COR-L47 (cell line): ENCODE measurements around the gene GREB1L.
"Not testable (repeated sequence)": the region's sequence is repeated elsewhere in the genome, so short reads cannot be mapped to it uniquely, and the experiment has no call there.

Source experiments
- DNase-seq: peaks from one replicate; lab custom pipeline; 2025; lab: John Stamatoyannopoulos, UW

The GREB1L gene

DNA sequence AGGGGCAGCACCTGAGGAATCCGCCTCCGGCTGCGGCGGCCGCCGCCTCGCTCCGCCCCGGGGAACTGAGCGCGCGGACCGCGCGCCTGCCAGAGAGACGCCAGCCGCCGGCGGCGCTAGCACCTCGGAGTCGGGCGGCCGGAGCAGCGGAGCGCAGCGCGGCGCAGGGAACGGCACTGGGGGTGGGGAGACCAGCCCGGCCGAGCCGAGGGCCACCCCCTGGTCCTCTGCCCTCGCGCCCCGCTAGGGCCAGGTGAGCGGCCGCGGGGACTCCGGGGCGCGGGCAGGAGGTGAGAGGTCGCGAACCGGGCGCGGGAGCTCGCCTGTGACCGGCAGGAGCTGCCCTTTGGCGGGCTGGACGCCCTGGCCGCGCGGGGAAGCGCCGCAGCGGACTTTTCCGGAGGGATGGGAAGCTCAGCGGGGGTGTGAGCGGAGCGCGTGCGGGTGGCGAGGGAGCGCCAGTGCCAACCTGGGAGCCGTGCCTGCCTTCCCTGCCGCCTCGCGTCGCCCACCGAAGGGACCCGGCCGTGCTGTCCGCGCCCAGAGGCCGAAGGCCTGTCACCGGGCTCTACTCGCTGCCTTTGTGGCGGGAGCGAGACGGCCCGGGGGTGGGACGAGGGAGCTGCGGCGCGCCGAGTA, at the start of gene GREB1L:
Gene GREB1L, plus strand, starts transcription at position 92 of the 639 bp plus-strand sequence. CDS start 141,287 bp downstream, outside the sequence.
- peak; percentile 92 for DNase-seq

DNA sequence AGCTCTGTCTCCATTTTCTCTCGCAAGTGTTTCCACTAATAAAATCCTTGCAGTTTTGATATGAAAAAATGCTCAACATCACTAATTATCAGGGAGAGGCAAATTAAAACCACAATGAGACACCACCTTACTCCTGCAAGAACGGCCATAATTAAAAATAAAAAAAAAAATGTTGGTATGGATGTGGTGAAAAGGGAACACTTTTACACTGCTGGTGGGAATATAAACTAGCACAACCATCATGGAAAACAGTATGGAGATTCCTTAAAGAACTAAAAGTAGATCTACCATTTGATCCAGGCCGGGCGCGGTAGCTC, 49.8 kb upstream of the GREB1L start:
- no peak for DNase-seq

DNA sequence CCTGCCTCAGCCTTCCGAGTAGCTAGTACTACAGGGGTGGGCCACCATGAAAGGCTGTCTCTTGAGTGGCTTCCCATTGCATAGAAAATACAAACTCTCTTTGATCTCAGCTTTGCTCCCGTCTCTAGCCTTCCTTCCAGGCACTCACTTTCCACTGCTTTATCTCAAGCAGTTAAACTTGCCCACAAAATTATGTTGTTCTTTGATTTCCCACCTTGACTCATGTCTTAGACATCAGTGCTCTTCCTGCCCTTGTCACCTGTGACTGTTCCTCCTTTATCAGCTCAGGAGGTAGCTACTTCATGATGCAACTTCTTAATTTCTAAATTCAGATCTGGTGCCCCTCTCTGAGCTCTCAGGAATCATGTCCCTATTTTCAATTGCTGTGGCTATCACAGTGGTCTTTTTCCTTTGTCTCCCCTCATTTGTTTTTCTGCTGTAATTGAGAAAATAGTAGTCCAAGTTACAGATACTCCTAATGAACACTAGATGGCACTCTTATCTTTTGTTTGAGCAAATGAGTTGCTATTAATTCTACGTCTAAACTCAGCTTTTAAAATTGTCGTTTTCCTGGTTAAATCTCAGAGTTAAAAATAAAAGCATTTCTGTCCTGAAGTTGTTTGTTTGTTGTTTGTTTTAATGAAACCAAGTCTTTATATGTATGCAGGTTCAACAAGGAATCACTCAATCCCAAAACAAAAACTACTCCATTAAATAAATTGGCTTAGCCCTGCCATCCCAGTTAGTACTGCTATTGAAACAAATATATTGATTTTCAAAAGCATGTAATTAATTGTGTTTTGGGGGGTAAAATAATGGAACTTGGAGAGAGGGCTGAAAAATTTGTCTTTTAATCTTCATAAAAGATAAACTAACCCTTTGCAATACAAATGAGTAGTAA, 46.9 kb upstream of the GREB1L start:
- DNase-seq = peak; percentile 51

DNA sequence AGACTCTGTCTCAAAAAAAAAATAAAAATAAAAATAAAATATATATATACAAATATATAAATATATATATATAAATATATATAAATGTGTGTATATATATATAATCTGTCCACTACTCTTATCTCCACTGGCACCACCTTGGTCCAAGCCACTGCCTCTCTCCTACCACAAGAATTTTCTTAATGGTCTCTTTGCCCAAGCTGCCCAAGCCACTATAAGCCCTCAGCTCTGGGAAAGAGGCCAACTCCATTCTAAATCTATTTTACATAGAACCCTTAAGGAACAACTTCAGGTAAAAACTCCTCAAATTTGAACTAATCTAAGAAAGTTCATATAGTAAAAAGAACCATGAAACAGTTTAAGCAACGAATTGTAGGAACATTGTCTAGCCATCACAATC, 45.6 kb upstream of the GREB1L start:
- no peak for DNase-seq

DNA sequence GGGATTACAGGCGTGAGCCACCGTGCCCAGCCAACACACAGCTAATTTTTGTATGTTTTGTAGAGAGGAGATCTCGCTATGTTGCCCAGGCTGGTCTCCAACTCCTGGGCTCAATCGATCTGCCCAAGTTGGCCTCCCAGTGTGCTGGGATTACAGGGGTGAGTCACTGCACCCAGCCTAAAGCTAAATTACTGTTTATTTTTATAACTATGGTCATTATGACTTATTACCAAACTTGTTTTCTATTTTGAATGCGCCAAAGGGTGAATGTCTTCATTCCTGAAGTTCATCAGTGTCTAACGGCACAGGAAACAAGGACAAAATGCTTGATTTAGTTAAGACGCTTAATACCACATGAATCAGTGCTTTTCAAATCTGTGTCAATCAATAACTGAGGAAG, 38.9 kb upstream of the GREB1L start:
- no peak for DNase-seq

DNA sequence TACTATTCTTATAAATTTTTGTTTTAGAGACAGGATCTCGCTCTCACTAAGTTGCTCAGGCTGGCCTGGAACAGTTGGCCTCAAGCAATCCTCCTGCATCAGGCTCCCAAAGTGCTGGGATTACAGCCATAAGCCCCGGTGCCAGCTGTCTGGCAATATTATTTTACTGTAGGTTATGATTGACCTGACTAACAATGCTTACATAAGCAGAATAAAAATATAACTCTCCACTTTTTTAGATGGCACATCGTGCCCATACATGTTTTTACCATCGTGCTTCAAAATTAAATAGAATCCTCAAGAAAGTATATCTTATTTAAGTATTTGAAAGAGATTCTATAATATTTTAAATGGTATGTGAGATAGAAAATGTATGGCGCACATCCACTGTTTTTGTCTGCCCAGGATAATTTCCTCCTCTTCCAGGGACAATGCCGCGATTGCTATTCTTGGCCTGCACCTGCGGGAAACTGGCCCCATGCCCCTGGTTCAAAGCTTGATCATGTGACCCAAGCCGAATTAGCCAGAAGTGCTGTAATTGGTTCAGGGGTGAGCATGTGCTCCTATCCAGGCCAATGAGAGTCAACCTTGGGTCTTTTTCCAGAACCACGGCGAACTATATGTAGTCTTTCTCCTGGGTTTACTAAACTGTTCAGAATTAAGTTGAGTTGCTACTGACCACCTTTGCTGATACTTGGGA, 38.3 kb upstream of the GREB1L start:
- DNase-seq = no peak

DNA sequence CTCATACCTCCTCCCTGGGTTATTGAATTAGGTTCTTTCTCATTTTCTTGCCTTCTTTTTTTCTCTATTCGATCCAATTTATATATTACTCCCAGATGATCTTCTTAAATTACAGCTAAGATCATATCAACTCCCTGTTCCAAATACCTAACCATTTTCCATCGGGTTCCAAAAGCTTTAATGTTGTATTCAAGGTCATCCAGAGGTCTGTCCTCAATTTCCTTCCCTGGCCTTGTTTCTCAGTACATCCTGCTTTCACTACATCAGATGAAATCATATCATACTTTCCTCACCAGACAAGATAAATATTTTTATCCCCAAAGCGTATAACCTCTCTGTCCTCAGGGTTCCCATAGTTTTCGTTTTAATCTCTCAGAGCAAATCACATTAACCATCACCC, 36.3 kb upstream of the GREB1L start:
- DNase-seq = no peak

DNA sequence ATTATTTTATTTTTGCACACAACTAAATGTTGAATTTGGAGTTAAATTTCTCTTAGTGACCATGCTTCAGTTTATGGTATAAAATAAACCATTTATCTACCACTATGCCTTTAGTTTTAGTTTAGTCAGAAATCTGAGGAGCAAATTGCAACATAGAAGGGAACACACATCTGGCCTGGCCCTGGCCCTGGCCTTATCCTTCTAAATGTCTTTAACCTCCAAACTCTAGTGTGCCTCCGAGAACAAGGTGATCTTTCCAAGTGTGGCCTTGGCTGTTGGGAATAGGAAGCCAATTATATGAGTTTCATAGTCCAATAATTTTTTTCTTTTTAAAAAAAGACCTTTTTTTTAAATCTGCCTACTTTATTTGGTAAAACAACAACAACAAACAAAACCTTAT, 31.8 kb upstream of the GREB1L start:
- DNase-seq = no peak

DNA sequence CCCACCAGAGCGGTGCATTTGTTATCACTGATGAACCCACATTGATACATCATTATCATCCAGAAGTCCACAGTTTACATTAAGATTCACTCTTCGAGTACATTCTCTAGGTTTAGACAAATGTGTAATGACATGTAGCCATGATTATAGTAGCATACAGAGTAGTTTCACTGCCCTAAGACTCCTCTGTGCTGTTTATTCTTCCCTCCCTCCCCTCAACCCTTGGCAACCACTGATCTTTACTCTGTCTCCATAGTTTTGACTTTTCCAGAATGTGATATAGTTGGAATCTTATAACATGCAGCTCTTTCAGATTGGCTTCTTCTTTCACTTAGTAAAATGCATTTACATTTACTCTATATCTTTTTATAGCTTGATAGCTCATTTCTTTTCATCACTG, 31.2 kb upstream of the GREB1L start:
- no peak for DNase-seq

DNA sequence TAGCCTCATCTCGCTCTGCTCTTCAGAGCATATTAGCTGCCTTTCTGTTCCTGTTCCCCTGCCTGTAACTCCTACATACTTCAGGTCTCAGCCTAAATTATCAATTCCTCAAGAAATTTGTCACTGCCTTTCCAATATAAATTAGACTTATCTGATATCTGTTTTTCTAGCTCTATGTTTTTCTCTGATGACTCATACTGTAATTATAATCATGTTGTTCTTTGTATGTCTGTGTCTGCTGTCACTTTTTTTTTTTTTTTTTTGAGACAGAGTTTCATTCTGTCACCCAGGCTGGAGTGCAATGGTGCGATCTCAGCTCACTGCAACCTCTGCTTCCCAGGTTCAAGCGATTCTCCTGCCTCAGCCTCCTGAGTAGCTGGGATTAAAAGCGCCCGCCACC, 27.6 kb upstream of the GREB1L start:
- not testable (repeated sequence) for DNase-seq

DNA sequence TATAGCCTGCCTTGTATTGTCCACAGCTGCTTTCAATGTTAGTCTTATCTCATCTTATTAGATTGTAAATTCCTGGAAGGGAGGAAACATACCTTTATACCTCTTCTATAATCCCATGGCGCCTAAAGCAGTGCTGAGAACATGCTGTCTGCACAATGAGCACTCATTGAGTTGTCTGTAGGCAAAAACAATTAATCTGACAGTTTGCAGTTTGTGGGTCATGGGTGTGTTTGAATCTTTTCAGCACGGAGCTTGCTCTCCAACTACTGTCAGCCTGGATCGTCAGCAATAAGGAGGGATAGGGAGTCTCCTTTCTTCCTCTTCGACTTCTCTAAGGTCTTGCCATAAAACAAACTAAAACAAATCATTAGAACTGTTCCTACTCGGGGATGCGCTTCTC, 26.5 kb upstream of the GREB1L start:
- DNase-seq = no peak

DNA sequence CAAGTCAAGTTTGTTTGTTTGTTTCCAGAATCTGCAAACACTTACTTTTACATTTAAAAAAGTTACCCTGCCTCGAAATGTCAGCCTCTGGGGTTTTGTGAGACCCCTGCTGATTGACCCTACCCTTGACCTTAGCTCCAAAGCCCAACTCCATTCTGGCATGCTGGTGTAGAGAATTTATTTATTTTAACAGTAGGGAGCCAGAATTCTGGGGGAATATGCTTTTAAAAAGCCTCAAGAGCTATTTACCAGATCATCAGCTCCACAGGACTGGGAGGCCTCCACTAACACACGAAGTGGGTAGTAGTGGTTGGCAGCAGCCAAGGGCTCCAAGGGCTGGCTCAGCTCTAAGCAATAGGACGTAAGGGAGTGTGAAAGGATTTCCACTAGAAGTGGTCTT, 23.2 kb upstream of the GREB1L start:
- peak; percentile 55 for DNase-seq

DNA sequence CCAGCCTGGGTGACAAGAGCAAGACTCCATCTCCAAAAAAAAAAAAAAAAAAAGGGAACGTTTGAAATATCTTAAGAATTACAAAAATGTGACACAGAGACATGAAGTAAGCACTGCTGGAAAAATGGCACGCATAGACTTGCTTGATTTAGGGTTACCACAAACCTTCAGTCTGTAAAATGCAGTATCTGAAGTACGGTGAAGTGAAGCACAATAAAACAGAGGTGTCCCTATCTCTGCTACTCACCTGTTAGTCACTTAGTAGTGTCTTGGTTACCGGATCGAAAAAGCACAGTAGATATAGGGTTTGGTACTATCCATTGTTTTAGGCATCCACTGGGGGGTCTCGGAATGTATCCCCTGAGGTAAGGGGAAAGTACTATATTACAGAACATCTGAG, 11.6 kb upstream of the GREB1L start:
- no peak for DNase-seq

DNA sequence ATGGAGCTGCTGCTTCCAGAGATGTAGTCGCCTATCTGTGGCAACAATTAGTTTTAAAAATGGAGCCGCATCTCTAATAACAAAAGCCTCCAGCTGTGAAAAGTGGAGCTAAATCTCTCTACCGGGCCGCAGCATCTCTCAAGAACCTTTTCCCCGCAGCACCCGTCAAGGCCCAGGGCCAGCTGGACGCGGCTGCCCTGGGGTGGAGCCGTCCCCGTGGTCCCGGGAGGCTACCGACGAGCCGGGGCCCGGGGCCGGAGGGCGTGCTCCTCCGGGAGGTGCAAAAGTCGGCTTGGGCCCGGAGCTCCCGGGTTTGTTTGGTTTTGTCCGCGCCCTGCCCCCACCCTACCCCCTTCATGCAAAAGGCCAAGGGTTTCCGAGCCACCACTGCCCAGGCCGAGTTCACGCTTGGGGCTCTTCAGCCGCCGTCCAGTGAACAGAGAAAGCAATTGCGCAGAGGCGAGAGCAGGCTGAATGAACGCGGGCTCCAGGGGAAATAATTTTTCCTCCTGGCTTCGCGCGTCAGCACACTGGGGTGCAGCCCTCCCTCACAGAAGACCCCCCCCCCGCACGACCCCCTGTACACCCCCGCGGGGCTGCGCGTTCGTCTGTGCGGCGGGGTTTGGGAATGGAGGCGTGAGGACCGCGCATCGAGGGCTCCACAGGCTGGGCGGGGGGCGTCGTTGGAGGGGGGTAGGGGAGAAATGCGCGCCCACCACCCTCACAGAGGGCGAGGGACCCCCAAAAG, 557 bp upstream of the GREB1L start:
- peak; percentile 46 for DNase-seq

DNA sequence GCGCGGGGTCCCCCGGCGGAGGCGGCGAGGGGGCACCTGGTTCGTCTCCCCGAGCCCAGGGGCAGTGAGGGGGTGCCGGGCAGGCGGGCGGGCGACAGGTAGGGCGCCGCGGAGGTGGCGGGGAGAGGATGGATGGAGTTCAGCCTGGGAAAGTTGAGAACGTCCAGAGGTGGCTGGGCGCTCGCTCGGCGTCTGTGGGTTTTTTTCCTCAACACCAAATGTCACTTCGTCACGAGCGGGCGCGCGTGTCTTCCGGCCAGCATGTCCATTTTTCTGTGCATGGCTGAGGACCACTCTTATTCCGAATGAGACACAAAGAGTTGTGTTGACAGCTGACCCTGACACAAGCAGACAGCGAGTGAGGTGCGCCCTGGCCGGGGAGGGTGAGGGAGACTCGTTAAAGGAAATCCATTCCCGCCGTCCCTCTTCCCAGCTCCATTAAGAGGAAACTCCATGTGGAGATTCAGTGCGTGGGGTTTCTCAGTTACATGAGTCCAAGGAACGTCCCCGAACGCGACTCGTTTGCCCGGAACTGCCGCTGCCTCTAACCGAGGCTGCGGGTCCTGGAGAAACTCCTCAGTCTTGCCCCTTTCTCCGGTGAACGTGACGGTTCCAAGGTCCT, 859 bp downstream of the GREB1L start:
- DNase-seq = peak; percentile 57

DNA sequence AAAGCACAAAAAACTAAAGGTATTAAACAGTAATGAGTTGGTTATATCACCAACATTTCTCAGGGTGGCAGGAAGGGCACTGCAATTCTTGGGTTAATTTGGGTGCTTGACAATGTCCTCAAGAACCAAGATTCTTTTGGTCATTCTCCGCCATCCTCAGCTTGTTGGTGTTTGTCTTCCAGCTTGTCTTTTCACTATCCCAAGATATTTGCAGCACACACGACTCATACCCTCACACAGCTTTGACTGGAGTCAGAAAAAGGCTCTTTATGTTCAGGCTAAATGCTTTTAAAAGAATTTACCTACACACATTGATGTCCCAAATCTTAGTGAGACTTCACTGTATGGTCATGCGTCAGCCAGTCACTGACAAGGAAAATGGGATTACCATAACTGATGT, 12.5 kb downstream of the GREB1L start:
- DNase-seq = no peak

DNA sequence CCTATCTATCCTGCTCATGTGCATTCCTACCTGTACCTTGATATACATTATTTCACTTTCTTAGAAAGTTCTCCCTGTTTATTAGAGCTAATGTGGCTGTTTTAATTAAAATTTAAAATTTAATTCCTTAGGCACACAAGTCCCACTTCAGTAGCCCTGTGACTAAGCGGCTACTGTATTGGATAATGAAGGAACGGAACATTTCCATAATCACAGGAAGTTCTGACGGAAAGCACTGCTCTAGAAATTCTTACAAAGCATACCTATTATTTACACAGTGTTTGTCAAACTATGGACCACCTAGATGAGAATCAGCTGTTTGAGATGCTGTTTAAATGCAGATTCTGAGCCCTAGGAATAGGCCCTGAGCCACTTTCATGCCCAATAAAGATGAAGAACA, 13.2 kb downstream of the GREB1L start:
- no peak for DNase-seq

DNA sequence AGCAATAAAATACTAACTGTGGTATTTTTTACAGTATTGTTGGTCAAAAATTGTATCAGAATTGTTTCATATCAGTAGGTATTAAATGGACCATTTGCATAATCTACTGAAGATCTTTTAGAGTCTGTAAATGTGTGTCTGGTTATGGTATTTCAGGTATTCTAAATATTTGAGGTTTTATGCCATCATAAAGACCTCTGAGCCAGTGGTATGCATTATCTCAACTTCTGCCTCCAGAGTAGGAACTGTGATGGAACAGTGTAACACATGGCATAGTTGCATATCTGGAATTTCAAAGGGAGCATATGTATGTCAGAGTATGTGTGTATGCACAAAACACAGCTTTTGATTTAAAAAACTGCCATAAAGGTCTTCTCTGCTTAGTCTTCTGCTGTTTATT, 15.4 kb downstream of the GREB1L start:
- DNase-seq = no peak

DNA sequence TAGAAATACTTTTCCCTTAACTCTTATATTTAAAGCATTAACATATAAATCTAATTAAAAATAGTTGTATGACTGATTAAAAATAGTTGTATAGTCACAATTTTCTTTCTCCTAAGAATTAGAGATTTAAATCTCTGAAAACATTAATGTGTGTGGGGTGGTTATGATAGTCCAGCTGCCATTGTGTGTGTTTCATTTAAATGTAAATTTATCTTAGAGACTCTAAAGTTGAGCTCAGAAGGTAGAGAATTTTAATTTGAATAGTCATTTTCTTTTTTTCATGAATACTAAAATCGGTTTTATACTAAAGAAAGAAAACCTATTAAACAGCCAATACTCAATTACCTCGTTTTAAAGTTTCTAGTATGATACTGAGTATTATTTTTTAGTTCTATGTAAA, 18.6 kb downstream of the GREB1L start:
- DNase-seq = no peak

DNA sequence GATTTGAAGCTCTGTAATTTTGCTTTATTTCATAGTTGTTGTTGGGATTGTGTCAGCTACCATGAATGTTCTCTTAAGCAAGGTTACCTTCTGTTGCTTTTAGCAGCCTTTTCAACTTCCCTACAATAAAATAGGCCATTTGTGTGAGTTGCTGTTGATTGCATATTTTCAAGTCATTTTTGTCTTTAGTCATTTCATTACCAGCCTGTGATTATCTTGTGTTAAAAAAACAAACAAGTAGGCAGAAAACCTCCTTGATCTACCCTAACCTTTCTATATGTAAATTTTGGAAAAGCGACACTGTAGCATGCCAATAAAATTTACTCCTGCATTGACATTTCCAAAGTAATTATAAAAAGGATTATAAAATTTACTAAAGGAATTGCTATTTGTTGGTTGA, 19.3 kb downstream of the GREB1L start:
- no peak for DNase-seq

DNA sequence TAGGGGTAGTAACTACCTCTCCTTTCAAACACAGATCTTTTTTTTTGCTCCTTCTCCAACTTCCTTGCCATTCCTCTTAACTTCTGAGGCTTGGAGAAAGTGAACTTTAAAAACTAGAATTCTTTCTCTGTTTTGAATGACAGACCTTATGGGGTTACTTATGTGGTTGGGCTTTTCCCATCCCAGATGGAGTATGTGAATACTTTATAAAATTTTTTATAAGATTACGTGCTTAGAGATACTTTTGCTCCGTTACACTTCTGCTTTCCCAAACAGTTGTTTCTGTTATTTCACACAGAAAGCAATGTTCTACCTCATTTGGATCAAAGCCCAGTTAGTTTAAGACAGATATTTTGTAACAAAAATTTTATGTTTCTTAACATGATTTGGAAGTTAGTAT, 20.2 kb downstream of the GREB1L start:
- no peak for DNase-seq

DNA sequence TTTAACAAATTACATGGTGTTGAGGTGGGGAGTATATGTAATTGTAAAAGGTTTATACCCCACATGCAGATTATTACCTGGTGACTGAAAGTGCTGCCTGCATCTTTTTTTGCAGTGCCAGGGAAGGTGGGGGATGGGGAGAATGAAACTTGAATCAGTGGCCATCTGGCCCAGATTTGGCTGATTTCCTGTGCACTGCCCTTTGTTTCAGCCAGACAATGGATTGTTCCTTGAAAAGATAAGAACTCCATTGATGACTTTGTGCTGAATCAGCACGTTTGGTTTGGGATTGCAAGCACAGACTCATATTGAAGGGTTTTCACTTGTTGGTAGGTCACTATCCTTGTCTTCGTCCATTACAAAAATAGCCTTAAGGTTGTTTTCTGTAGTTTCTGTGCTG, 20.9 kb downstream of the GREB1L start:
- DNase-seq = no peak
